Daoy (cell line): Measurements from ENCODE around the gene CCDC102B. TPM values are rescaled to one million over a fixed set of nuclear protein-coding genes. Genes with fewer than 3 reads are reported as not detected.

Source experiments
- DNase-seq: peaks from one replicate; pipeline ENCODE4 v3.0.0-alpha.2; 2015; ENCODE audit warnings: low read depth
- total RNA-seq: library from RNA; depleted of rRNA; stranded (reverse); fragments of >200 nt; shearing (Covaris generic); gene quantifications from 2 replicates; pipeline ENCODE4 v1.2.3, GENCODE V29; 2014; rRNA removed

CCDC102B gene
- total RNA-seq, 1 experiment from 2014 or later = 1.5 TPM

DNA sequence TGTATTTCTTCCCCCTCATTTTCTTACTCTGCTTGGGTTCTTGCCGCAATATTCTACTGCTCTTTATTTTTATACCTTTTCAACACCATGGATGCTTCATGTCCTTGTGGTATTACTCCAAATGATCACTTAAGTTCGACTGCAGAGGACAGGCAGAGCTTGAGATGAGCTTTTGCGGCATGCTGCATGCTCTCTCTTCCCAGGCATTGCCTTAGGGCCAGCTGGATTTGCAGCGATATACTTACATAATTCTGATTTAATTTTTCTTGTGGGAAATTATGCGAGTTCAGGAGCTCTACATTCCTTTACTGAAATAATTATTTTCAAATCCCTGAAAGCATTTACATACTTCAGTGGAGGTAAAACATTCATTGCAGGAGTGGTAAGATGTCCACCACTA lies 288.1 kb downstream of the CCDC102B start:
- DNase-seq = no peak

GRCh38 chr18:69088973-69089372 lies 291.1 kb downstream of the CCDC102B start:
- DNase-seq = no peak

DNA sequence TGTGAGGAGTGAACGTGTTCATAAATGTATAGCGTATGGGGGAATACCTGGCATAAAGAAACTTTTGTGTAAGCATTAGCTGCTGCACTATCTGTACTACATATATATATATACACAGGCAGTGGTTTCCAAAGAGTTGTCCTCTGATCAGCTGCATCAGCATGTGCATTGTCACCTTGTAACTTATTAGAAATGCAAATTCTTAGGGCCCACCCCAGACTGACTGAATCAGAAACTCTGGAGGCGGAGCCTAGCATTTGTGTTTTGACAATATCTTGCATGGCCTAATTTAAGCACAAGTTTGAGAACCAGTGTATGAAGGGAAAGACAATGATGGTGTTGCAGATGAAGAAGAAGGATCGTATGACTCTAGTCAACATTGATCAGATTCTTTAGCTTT lies 299.5 kb downstream of the CCDC102B start:
- DNase-seq = no peak

- DNase-seq = no peak
These were observed 305.1 kb downstream of the CCDC102B start for GRCh38 chr18:69102959-69103358.

Other genes with a start within 250 kb of the CCDC102B start
- gene TMX3, start 83.0 kb upstream of the CCDC102B start, total RNA-seq = 39.6 and 43.4 TPM in 2 replicates